ENCODE data around the gene ELOVL3. TPM values are rescaled to one million over a fixed set of nuclear protein-coding genes. Genes with fewer than 3 reads are reported as not detected.
"Not testable (repeated sequence)": the region's sequence is repeated elsewhere in the genome, so short reads cannot be mapped to it uniquely, and the experiment has no call there.

ELOVL3 gene
- total and polyA plus RNA-seq, 8 donors = 0.20 to 0.31 TPM; not detected in 6

GRCh38 chr10:102208311-102209035 is 17.6 kb upstream of the ELOVL3 start:
- TF ChIP-seq POLR2AphosphoS5 (IDR thresholded peaks at IDR 0.05) (no peak), EP300 (IDR thresholded peaks at IDR 0.05) (no peak), POLR2A (IDR thresholded peaks at IDR 0.05) (no peak)
- TF ChIP-seq, protein P1, sequence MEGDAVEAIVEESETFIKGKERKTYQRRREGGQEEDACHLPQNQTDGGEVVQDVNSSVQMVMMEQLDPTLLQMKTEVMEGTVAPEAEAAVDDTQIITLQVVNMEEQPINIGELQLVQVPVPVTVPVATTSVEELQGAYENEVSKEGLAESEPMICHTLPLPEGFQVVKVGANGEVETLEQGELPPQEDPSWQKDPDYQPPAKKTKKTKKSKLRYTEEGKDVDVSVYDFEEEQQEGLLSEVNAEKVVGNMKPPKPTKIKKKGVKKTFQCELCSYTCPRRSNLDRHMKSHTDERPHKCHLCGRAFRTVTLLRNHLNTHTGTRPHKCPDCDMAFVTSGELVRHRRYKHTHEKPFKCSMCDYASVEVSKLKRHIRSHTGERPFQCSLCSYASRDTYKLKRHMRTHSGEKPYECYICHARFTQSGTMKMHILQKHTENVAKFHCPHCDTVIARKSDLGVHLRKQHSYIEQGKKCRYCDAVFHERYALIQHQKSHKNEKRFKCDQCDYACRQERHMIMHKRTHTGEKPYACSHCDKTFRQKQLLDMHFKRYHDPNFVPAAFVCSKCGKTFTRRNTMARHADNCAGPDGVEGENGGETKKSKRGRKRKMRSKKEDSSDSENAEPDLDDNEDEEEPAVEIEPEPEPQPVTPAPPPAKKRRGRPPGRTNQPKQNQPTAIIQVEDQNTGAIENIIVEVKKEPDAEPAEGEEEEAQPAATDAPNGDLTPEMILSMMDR (IDR thresholded peaks at IDR 0.05) = no peak
- intact Hi-C loops (cut with DNase I; ENCODE audit: low total_unique reads) = no loop called here
- H3K36me3 ChIP-seq = no peaks in the 10 kb centered on the region
- no peak overlapping the region for H3K27ac ChIP-seq
- H3K4me1 ChIP-seq = no peaks in the 10 kb centered on the region
- H3K4me3 ChIP-seq = no peak overlapping the region
- 35 to 49% (median 39%) methylated on average over 5 of the region's 5 CpGs for WGBS, 5 donors
- peaks cover 8 to 11% (median 10%) of the 10 kb centered on the region in 4 donors for H3K9me3 ChIP-seq
- no peak for DNase-seq
- no peaks in the 10 kb centered on the region for H3K27me3 ChIP-seq

- H3K4me3 ChIP-seq = no peak overlapping the region
- WGBS, 5 donors = 77 to 90% (median 85%) methylated on average over 3 of the region's 3 CpGs
These were observed 14.3 kb upstream of the ELOVL3 start for GRCh38 chr10:102211615-102212299.

DNA sequence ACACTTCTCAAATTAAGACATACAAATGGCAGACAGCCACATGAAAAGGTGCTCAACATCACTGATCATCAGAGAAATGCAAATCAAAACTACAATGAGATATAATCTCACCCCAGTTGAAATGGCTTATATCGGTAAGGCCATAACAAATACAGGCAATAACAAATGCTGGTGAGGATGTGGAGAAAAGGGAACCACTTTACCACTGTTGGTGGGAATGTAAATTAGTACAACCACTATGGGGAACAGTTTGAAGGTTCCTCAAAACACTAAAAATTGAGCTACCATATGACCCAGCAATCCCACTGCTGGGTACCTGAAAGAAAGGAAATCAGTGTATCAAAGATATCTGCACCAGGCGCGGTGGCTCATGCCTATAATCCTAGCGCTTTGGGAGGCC is 12.5 kb upstream of the ELOVL3 start:
- H3K9me3 ChIP-seq; H3K27me3 ChIP-seq; H3K4me1 ChIP-seq; intact Hi-C loops (cut with DNase I; ENCODE audit: low total_unique reads); H3K27ac ChIP-seq; DNase-seq; H3K4me3 ChIP-seq; H3K36me3 ChIP-seq: not testable (repeated sequence)
- 65 to 87% (median 68%) methylated on average over 4 of the region's 4 CpGs for WGBS, 5 donors

More at GRCh38 chr10:102211615-102212299, 14.3 kb upstream of the ELOVL3 start:
- intact Hi-C loops (cut with DNase I; ENCODE audit: low total_unique reads) = no loop called here
- no peaks in the 10 kb centered on the region for H3K9me3 ChIP-seq
- no peaks in the 10 kb centered on the region for H3K36me3 ChIP-seq
- no peaks in the 10 kb centered on the region for H3K27me3 ChIP-seq
- H3K27ac ChIP-seq = no peak overlapping the region
- DNase-seq = no peak
- TF ChIP-seq, protein P1 (IDR thresholded peaks at IDR 0.05) = no peak
- no peak for TF ChIP-seq POLR2AphosphoS5 (IDR thresholded peaks at IDR 0.05)
- no peak for TF ChIP-seq EP300 (IDR thresholded peaks at IDR 0.05)
- TF ChIP-seq POLR2A (IDR thresholded peaks at IDR 0.05) = no peak
- no peaks in the 10 kb centered on the region for H3K4me1 ChIP-seq

DNA sequence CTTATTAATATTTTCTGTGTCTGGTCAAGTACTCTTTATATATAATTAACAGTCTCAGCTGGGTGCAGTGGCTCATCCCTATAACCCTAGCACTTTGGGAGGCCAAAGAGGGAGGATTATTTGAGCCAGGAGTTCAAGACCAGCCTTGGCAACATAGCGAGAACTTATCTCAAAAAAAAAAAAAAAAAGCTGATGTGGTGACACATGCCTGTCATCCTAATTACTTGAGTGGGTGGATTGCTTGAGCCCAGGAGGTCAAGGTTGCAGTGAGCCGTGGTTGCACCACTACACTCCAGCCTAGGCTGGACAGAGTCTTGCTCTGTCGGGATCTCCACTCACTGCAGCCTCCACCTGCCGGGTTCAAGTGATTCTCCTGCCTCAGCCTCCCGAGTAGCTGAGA is 6.7 kb upstream of the ELOVL3 start:
- 72 to 86% (median 78%) methylated on average over 5 of the region's 5 CpGs for WGBS, 5 donors
- no peak for DNase-seq
- TF ChIP-seq, protein P1 (IDR thresholded peaks at IDR 0.05) = no peak
- TF ChIP-seq POLR2AphosphoS5 (IDR thresholded peaks at IDR 0.05) (no peak), EP300 (IDR thresholded peaks at IDR 0.05) (no peak), POLR2A (IDR thresholded peaks at IDR 0.05) (no peak)
- Histone ChIP-seq H3K36me3 (no peaks in the 10 kb centered on the region), H3K27ac (no peak overlapping the region), H3K4me3 (no peak overlapping the region), H3K9me3 (no peaks in the 10 kb centered on the region), H3K4me1 (no peaks in the 10 kb centered on the region), H3K27me3 (no peaks in the 10 kb centered on the region)
- intact Hi-C loops (cut with DNase I; ENCODE audit: low total_unique reads) = no loop called here

- Histone ChIP-seq H3K9me3 (no peaks in the 10 kb centered on the region), H3K27ac (no peak overlapping the region), H3K36me3 (no peaks in the 10 kb centered on the region), H3K27me3 (no peaks in the 10 kb centered on the region), H3K4me3 (no peak overlapping the region), H3K4me1 (peaks cover 0 to 3% (median 2%) of the 10 kb centered on the region in 4 donors)
- peak in 1 of 2 donors; percentile 34 for DNase-seq
- TF ChIP-seq POLR2A (IDR thresholded peaks at IDR 0.05) (no peak), POLR2AphosphoS5 (IDR thresholded peaks at IDR 0.05) (no peak), EP300 (IDR thresholded peaks at IDR 0.05) (no peak)
- TF ChIP-seq, protein P1 (IDR thresholded peaks at IDR 0.05) = no peak
- intact Hi-C loops (cut with DNase I; ENCODE audit: low total_unique reads) = no loop called here
These were observed 5.5 kb upstream of the ELOVL3 start for GRCh38 chr10:102220612-102221011.

All from stomach (tissue), 9 donors.